Measurements from ENCODE around the gene DOCK10. TPM values are rescaled to one million over a fixed set of nuclear protein-coding genes. Genes with fewer than 3 reads are reported as not detected.

DOCK10 gene
- total and polyA plus RNA-seq, 2 experiments from 2014 or later, result 1.1 to 3.2 TPM

DNA sequence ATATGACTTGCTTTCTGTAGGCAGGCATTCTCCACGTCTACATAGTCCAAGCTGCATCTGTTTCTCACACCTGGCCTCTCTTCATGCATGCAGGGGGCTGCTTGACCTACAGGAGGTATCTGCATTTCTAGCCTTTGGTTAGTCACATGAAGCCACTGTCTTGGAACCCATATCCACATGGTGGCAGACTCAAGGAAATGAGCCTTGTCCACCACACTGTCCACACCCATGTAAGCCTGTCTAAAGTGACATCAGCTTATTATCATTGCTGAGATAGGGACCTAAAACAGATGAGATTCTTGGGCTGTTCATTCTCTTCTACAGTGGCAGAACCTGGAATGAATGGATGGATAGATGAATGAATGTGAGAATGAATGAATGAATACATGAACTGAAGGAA lies 160.4 kb downstream of the DOCK10 start:
- H3K4me3 ChIP-seq, result no peak overlapping the region
- 86% methylated on average over 1 of the region's 1 CpG for WGBS (ENCODE audit: low lambda C conversion rate, missing lambda C conversion rate)
- H3K9me2 ChIP-seq (replicated peaks; ENCODE audit: insufficient read depth), result no peaks in the 10 kb centered on the region
- no peaks in the 10 kb centered on the region for H3K9me3 ChIP-seq (ENCODE audit: low read depth)
- no peaks in the 10 kb centered on the region for H3K27me3 ChIP-seq
- H3K79me2 ChIP-seq, result no peaks in the 10 kb centered on the region
- DNase-seq (ENCODE audit: low spot score), result no peak
- no peak overlapping the region for H2AFZ ChIP-seq
- H3K27ac ChIP-seq, result no peak overlapping the region
- H3K4me1 ChIP-seq (ENCODE audit: insufficient read depth), result no peaks in the 10 kb centered on the region
- H3K36me3 ChIP-seq (replicated peaks; ENCODE audit: insufficient read depth, low read depth), result no peaks in the 10 kb centered on the region
- TF ChIP-seq EZH2phosphoT487 (IDR thresholded peaks at IDR 0.05; ENCODE audit: low read depth, severe bottlenecking, unreplicated experiment) (no peak), EZH2 (IDR thresholded peaks at IDR 0.05; ENCODE audit: borderline replicate concordance) (no peak)
- TF ChIP-seq, protein P1, sequence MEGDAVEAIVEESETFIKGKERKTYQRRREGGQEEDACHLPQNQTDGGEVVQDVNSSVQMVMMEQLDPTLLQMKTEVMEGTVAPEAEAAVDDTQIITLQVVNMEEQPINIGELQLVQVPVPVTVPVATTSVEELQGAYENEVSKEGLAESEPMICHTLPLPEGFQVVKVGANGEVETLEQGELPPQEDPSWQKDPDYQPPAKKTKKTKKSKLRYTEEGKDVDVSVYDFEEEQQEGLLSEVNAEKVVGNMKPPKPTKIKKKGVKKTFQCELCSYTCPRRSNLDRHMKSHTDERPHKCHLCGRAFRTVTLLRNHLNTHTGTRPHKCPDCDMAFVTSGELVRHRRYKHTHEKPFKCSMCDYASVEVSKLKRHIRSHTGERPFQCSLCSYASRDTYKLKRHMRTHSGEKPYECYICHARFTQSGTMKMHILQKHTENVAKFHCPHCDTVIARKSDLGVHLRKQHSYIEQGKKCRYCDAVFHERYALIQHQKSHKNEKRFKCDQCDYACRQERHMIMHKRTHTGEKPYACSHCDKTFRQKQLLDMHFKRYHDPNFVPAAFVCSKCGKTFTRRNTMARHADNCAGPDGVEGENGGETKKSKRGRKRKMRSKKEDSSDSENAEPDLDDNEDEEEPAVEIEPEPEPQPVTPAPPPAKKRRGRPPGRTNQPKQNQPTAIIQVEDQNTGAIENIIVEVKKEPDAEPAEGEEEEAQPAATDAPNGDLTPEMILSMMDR (IDR thresholded peaks at IDR 0.05; ENCODE audit: poor library complexity), result no peak
- H3K4me2 ChIP-seq, result no peak overlapping the region
- H4K20me1 ChIP-seq (ENCODE audit: insufficient read depth, poor library complexity, severe bottlenecking), result no peaks in the 10 kb centered on the region

DNA sequence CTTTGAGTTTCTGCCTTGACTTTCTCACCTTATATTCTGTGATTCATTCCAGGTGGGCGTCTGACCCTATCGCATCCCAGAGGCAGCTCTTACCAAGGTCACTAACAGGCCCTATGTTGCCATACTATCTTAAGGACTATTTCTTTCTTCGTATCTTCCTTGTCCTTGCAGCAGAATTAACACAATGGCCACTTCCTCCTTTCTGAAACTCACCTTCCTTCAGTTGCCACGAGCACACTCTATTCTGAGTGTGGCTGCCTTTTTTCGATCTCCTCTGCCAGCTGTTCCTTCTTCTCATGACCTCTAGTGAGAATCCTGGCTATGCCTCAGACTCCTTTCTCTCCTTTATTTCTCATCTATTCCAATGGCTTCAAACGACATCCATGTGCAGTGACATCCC lies 165.7 kb downstream of the DOCK10 start:
- Histone ChIP-seq H3K27ac (no peak overlapping the region), H3K4me3 (no peak overlapping the region)
- WGBS (ENCODE audit: low lambda C conversion rate, missing lambda C conversion rate), result 92% methylated on average over 6 of the region's 6 CpGs

DNA sequence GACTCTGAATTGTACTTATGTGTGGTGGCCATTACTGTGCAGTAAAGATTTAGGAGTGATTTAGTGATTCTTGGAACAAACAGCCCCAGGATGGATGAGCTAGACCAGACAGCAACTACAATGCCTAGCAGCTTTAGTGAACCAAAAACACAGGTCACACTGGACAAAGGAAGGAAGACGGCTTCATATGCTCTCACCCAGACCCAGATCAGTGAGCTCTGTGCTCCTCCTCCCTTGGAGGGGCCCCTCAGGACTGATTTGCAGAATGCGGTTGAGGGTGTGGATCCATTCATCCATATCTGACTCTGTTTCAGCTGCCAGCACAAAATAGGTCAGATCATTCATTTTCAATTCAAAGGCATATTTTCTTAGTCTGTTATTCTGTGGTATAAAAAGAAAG lies 166.4 kb downstream of the DOCK10 start:
- no peak for DNase-seq (ENCODE audit: low spot score)
- Histone ChIP-seq H4K20me1 (ENCODE audit: insufficient read depth, poor library complexity, severe bottlenecking) (no peaks in the 10 kb centered on the region), H3K4me2 (no peak overlapping the region), H3K79me2 (no peaks in the 10 kb centered on the region), H3K27me3 (no peaks in the 10 kb centered on the region), H3K36me3 (replicated peaks; ENCODE audit: insufficient read depth, low read depth) (no peaks in the 10 kb centered on the region), H3K27ac (no peak overlapping the region), H3K9me2 (replicated peaks; ENCODE audit: insufficient read depth) (no peaks in the 10 kb centered on the region), H2AFZ (no peak overlapping the region), H3K4me1 (ENCODE audit: insufficient read depth) (no peaks in the 10 kb centered on the region), H3K4me3 (no peak overlapping the region), H3K9me3 (ENCODE audit: low read depth) (no peaks in the 10 kb centered on the region)
- 87% methylated on average over 2 of the region's 2 CpGs for WGBS (ENCODE audit: low lambda C conversion rate, missing lambda C conversion rate)
- TF ChIP-seq, protein P1 (IDR thresholded peaks at IDR 0.05; ENCODE audit: poor library complexity), result no peak
- TF ChIP-seq EZH2 (IDR thresholded peaks at IDR 0.05; ENCODE audit: borderline replicate concordance) (no peak), EZH2phosphoT487 (IDR thresholded peaks at IDR 0.05; ENCODE audit: low read depth, severe bottlenecking, unreplicated experiment) (no peak)

More for the DNA sequence above, 165.7 kb downstream of the DOCK10 start:
- no peaks in the 10 kb centered on the region for H3K27me3 ChIP-seq
- H3K4me2 ChIP-seq, result no peak overlapping the region
- no peaks in the 10 kb centered on the region for H3K79me2 ChIP-seq
- H3K4me1 ChIP-seq (ENCODE audit: insufficient read depth), result no peaks in the 10 kb centered on the region
- no peaks in the 10 kb centered on the region for H4K20me1 ChIP-seq (ENCODE audit: insufficient read depth, poor library complexity, severe bottlenecking)
- H3K36me3 ChIP-seq (replicated peaks; ENCODE audit: insufficient read depth, low read depth), result no peaks in the 10 kb centered on the region
- H3K9me2 ChIP-seq (replicated peaks; ENCODE audit: insufficient read depth), result no peaks in the 10 kb centered on the region
- H2AFZ ChIP-seq, result no peak overlapping the region
- no peaks in the 10 kb centered on the region for H3K9me3 ChIP-seq (ENCODE audit: low read depth)
- no peak for DNase-seq (ENCODE audit: low spot score)
- TF ChIP-seq EZH2 (IDR thresholded peaks at IDR 0.05; ENCODE audit: borderline replicate concordance) (no peak), EZH2phosphoT487 (IDR thresholded peaks at IDR 0.05; ENCODE audit: low read depth, severe bottlenecking, unreplicated experiment) (no peak)
- TF ChIP-seq, protein P1 (IDR thresholded peaks at IDR 0.05; ENCODE audit: poor library complexity), result no peak

DNA sequence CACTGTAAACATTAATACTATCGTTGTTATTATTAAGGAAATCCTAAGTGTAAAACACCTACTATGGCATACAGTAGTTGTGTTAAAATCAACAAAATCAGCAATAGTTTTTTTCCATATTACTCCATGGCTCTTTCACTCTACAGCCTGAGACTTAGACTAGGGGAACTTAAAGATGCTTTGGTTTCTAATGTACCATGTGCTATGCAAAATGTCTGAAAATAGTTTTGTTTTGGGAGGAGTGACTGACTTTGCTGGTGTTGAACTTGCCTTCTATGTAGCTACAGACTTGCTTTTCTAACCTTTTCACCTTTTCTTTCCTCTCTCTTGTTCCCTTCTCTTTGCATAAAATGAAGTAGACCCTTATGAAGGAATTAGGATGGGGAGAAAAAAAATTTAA lies 167.1 kb downstream of the DOCK10 start:
- H3K4me1 ChIP-seq (ENCODE audit: insufficient read depth), result no peaks in the 10 kb centered on the region
- no peaks in the 10 kb centered on the region for H4K20me1 ChIP-seq (ENCODE audit: insufficient read depth, poor library complexity, severe bottlenecking)
- no peaks in the 10 kb centered on the region for H3K27me3 ChIP-seq
- H3K9me3 ChIP-seq (ENCODE audit: low read depth), result no peaks in the 10 kb centered on the region
- no peaks in the 10 kb centered on the region for H3K79me2 ChIP-seq
- DNase-seq (ENCODE audit: low spot score), result no peak
- no peak overlapping the region for H3K4me3 ChIP-seq
- no peak for TF ChIP-seq EZH2 (IDR thresholded peaks at IDR 0.05; ENCODE audit: borderline replicate concordance)
- no peak for TF ChIP-seq EZH2phosphoT487 (IDR thresholded peaks at IDR 0.05; ENCODE audit: low read depth, severe bottlenecking, unreplicated experiment)
- TF ChIP-seq, protein P1 (IDR thresholded peaks at IDR 0.05; ENCODE audit: poor library complexity), result no peak
- 97% methylated on average over 1 of the region's 1 CpG for WGBS (ENCODE audit: low lambda C conversion rate, missing lambda C conversion rate)
- H3K36me3 ChIP-seq (replicated peaks; ENCODE audit: insufficient read depth, low read depth), result no peaks in the 10 kb centered on the region
- no peak overlapping the region for H3K4me2 ChIP-seq
- no peak overlapping the region for H3K27ac ChIP-seq
- no peaks in the 10 kb centered on the region for H3K9me2 ChIP-seq (replicated peaks; ENCODE audit: insufficient read depth)
- H2AFZ ChIP-seq, result no peak overlapping the region
